ENCODE results near the gene PRELID3B. TPM values are rescaled to one million over a fixed set of nuclear protein-coding genes. Genes with fewer than 3 reads are reported as not detected.

The PRELID3B gene
- total RNA-seq, 1 donor: 68.4 TPM

DNA sequence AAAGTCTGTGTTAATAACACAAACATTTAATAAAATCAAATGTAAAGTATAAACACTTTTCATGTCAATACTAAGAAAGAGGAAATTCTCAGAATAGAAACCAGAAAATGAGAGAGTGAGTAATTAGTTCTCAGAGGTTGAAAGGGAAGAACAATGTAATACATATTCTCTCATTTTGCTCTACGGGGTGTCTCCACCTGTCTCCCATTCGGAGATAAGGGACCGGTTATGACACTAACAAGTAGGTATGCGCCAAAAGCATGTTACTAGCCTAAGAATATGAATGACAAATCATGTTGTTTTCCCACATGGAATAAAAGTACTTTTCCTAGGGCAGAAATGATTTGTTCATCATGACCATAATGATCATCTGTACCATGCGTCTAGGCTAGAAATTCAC lies 35.6 kb upstream of the PRELID3B start:
- no peaks in the 10 kb centered on the region for H3K36me3 ChIP-seq (ENCODE audit: insufficient read depth, low read length)
- H3K27me3 ChIP-seq (ENCODE audit: insufficient read depth, low read length): peaks cover 18% of the 10 kb centered on the region
- no peak overlapping the region for H3K4me3 ChIP-seq (ENCODE audit: insufficient read depth, low read length)
- H3K9me3 ChIP-seq (ENCODE audit: low read depth, low read length): no peaks in the 10 kb centered on the region
- H3K4me1 ChIP-seq (ENCODE audit: insufficient read depth, low read length): peaks cover 6% of the 10 kb centered on the region
- no peak for DNase-seq (ENCODE audit: insufficient read length, low spot score, missing footprints)
- H3K4me2 ChIP-seq (ENCODE audit: insufficient read depth, low read length): no peak overlapping the region
- H2AFZ ChIP-seq (ENCODE audit: low read length): no peak overlapping the region
- no peaks in the 10 kb centered on the region for H3K79me2 ChIP-seq (ENCODE audit: insufficient read depth, low read length)
- H4K20me1 ChIP-seq (ENCODE audit: insufficient read depth, low read length): no peaks in the 10 kb centered on the region
- H3K27ac ChIP-seq (ENCODE audit: low read depth, low read length): no peak overlapping the region
- TF ChIP-seq, protein P1, sequence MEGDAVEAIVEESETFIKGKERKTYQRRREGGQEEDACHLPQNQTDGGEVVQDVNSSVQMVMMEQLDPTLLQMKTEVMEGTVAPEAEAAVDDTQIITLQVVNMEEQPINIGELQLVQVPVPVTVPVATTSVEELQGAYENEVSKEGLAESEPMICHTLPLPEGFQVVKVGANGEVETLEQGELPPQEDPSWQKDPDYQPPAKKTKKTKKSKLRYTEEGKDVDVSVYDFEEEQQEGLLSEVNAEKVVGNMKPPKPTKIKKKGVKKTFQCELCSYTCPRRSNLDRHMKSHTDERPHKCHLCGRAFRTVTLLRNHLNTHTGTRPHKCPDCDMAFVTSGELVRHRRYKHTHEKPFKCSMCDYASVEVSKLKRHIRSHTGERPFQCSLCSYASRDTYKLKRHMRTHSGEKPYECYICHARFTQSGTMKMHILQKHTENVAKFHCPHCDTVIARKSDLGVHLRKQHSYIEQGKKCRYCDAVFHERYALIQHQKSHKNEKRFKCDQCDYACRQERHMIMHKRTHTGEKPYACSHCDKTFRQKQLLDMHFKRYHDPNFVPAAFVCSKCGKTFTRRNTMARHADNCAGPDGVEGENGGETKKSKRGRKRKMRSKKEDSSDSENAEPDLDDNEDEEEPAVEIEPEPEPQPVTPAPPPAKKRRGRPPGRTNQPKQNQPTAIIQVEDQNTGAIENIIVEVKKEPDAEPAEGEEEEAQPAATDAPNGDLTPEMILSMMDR (IDR thresholded peaks at IDR 0.05; ENCODE audit: extremely low read depth, low read depth, low read length): no peak

GRCh38 chr20:59077705-59078104 lies 35.1 kb upstream of the PRELID3B start:
- no peaks in the 10 kb centered on the region for H3K79me2 ChIP-seq (ENCODE audit: insufficient read depth, low read length)
- no peak for DNase-seq (ENCODE audit: insufficient read length, low spot score, missing footprints)
- H3K36me3 ChIP-seq (ENCODE audit: insufficient read depth, low read length): no peaks in the 10 kb centered on the region
- H3K4me3 ChIP-seq (ENCODE audit: insufficient read depth, low read length): no peak overlapping the region
- peaks cover 3% of the 10 kb centered on the region for H3K4me1 ChIP-seq (ENCODE audit: insufficient read depth, low read length)
- H3K9me3 ChIP-seq (ENCODE audit: low read depth, low read length): no peaks in the 10 kb centered on the region
- no peak overlapping the region for H3K27ac ChIP-seq (ENCODE audit: low read depth, low read length)
- H2AFZ ChIP-seq (ENCODE audit: low read length): no peak overlapping the region
- no peak overlapping the region for H3K4me2 ChIP-seq (ENCODE audit: insufficient read depth, low read length)
- TF ChIP-seq, protein P1 (IDR thresholded peaks at IDR 0.05; ENCODE audit: extremely low read depth, low read depth, low read length): no peak
- peaks cover 21% of the 10 kb centered on the region for H3K27me3 ChIP-seq (ENCODE audit: insufficient read depth, low read length)
- no peaks in the 10 kb centered on the region for H4K20me1 ChIP-seq (ENCODE audit: insufficient read depth, low read length)

- Histone ChIP-seq H2AFZ (ENCODE audit: low read length) (no peak overlapping the region), H3K4me1 (ENCODE audit: insufficient read depth, low read length) (no peaks in the 10 kb centered on the region), H3K4me2 (ENCODE audit: insufficient read depth, low read length) (no peak overlapping the region), H4K20me1 (ENCODE audit: insufficient read depth, low read length) (no peaks in the 10 kb centered on the region), H3K27me3 (ENCODE audit: insufficient read depth, low read length) (peaks cover 21% of the 10 kb centered on the region), H3K4me3 (ENCODE audit: insufficient read depth, low read length) (no peak overlapping the region), H3K79me2 (ENCODE audit: insufficient read depth, low read length) (no peaks in the 10 kb centered on the region), H3K9me3 (ENCODE audit: low read depth, low read length) (no peaks in the 10 kb centered on the region), H3K36me3 (ENCODE audit: insufficient read depth, low read length) (no peaks in the 10 kb centered on the region), H3K27ac (ENCODE audit: low read depth, low read length) (no peak overlapping the region)
- DNase-seq (ENCODE audit: insufficient read length, low spot score, missing footprints): no peak
- TF ChIP-seq, protein P1 (IDR thresholded peaks at IDR 0.05; ENCODE audit: extremely low read depth, low read depth, low read length): no peak
These were observed 33.4 kb upstream of the PRELID3B start for GRCh38 chr20:59075934-59076508.

DNA sequence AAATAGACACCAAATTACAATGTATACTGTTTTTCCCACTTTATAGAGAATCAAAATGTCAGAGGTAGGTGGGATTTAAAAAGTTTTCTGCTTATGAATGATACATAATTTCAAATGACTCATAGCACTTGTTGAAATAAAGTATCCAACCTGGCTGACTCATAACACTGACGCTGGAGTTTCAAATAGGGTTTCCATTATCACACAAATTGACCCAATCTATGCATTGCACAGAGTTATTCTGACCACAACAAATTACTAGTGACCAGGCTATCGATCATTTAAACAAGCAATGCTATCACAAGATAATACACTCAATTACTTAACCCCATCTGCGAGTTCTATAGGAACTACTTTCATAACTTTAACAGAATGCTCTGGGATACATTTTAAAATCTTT lies 31.9 kb upstream of the PRELID3B start:
- H3K4me1 ChIP-seq (ENCODE audit: insufficient read depth, low read length): no peaks in the 10 kb centered on the region
- no peaks in the 10 kb centered on the region for H3K36me3 ChIP-seq (ENCODE audit: insufficient read depth, low read length)
- H2AFZ ChIP-seq (ENCODE audit: low read length): no peak overlapping the region
- H3K4me3 ChIP-seq (ENCODE audit: insufficient read depth, low read length): no peak overlapping the region
- no peak overlapping the region for H3K27ac ChIP-seq (ENCODE audit: low read depth, low read length)
- no peaks in the 10 kb centered on the region for H3K79me2 ChIP-seq (ENCODE audit: insufficient read depth, low read length)
- peaks cover 27% of the 10 kb centered on the region for H3K27me3 ChIP-seq (ENCODE audit: insufficient read depth, low read length)
- TF ChIP-seq, protein P1 (IDR thresholded peaks at IDR 0.05; ENCODE audit: extremely low read depth, low read depth, low read length): no peak
- DNase-seq (ENCODE audit: insufficient read length, low spot score, missing footprints): no peak
- H4K20me1 ChIP-seq (ENCODE audit: insufficient read depth, low read length): no peaks in the 10 kb centered on the region
- H3K9me3 ChIP-seq (ENCODE audit: low read depth, low read length): no peaks in the 10 kb centered on the region
- no peak overlapping the region for H3K4me2 ChIP-seq (ENCODE audit: insufficient read depth, low read length)
